GM19324 (cell line): ENCODE data around the gene ACSF3.
"Not testable (repeated sequence)": the region's sequence is repeated elsewhere in the genome, so short reads cannot be mapped to it uniquely, and the experiment has no call there.

ENCODE experiments used
- ATAC-seq: cut with Tn5 transposase; IDR thresholded peaks from one replicate; pipeline ENCODE4 v1.9.1; 2021; ENCODE audit warnings: mild to moderate bottlenecking, moderate library complexity; ENCODE audit not compliant: unreplicated experiment, low FRiP score

ACSF3 gene

GRCh38 chr16:89055313-89055712 lies 38.3 kb upstream of the ACSF3 start:
- ATAC-seq, result no peak

GRCh38 chr16:89055894-89056555 lies 37.6 kb upstream of the ACSF3 start:
- no peak for ATAC-seq

GRCh38 chr16:89056592-89056991 lies 37.1 kb upstream of the ACSF3 start:
- ATAC-seq, result no peak

- ATAC-seq, result no peak
Measured at GRCh38 chr16:89057738-89058137, 35.9 kb upstream of the ACSF3 start.

GRCh38 chr16:89058812-89059211 lies 34.8 kb upstream of the ACSF3 start:
- no peak for ATAC-seq

GRCh38 chr16:89060207-89060794 lies 33.4 kb upstream of the ACSF3 start:
- no peak for ATAC-seq

GRCh38 chr16:89061086-89061485 lies 32.6 kb upstream of the ACSF3 start:
- ATAC-seq, result no peak

GRCh38 chr16:89061590-89062380 lies 31.9 kb upstream of the ACSF3 start:
- no peak for ATAC-seq

- ATAC-seq, result no peak
Measured at GRCh38 chr16:89062389-89063345, 31.0 kb upstream of the ACSF3 start.

GRCh38 chr16:89063768-89064320 lies 29.8 kb upstream of the ACSF3 start:
- ATAC-seq, result no peak

- no peak for ATAC-seq
Measured at GRCh38 chr16:89064606-89065457, 28.8 kb upstream of the ACSF3 start.

GRCh38 chr16:89065458-89065822 lies 28.2 kb upstream of the ACSF3 start:
- ATAC-seq, result no peak

GRCh38 chr16:89066721-89067120 lies 26.9 kb upstream of the ACSF3 start:
- no peak for ATAC-seq

GRCh38 chr16:89067677-89068443 lies 25.8 kb upstream of the ACSF3 start:
- ATAC-seq, result no peak

- ATAC-seq, result not testable (repeated sequence)
Measured at GRCh38 chr16:89068814-89069616, 24.6 kb upstream of the ACSF3 start.

GRCh38 chr16:89069920-89070319 lies 23.7 kb upstream of the ACSF3 start:
- no peak for ATAC-seq

GRCh38 chr16:89070590-89070989 lies 23.1 kb upstream of the ACSF3 start:
- ATAC-seq, result no peak
